CD4-positive, alpha-beta T cell treated with Interleukin-12 subunit alpha and Interleukin-12 subunit beta, for 1 hour (primary cell): ENCODE data around the gene GALR2.
A peak's percentile ranks its signal among the peaks of the same experiment; 100 is the strongest.

Experiments used
- DNase-seq: peaks from one replicate; pipeline ENCODE4 v3.0.0-alpha.2; 2020

Gene GALR2

GRCh38 chr17:76080768-76081287, 6.2 kb downstream of the GALR2 start:
- no peak for DNase-seq

- DNase-seq = no peak
These were observed 7.0 kb downstream of the GALR2 start for GRCh38 chr17:76081295-76082210.

GRCh38 chr17:76082326-76083251, 8.0 kb downstream of the GALR2 start:
- no peak for DNase-seq

GRCh38 chr17:76083536-76084182, 9.1 kb downstream of the GALR2 start:
- no peak for DNase-seq

GRCh38 chr17:76085066-76085730, 10.6 kb downstream of the GALR2 start:
- DNase-seq = no peak

GRCh38 chr17:76085731-76086366, 11.3 kb downstream of the GALR2 start:
- DNase-seq = no peak

- DNase-seq = no peak
These were observed 11.8 kb downstream of the GALR2 start for GRCh38 chr17:76086384-76086783.

GRCh38 chr17:76087531-76087930, 12.9 kb downstream of the GALR2 start:
- no peak for DNase-seq

- no peak for DNase-seq
These were observed 13.7 kb downstream of the GALR2 start for GRCh38 chr17:76088041-76088867.

GRCh38 chr17:76088868-76089576, 14.4 kb downstream of the GALR2 start:
- no peak for DNase-seq

GRCh38 chr17:76089680-76090516, 15.3 kb downstream of the GALR2 start:
- DNase-seq = no peak

- DNase-seq = no peak
These were observed 16.0 kb downstream of the GALR2 start for GRCh38 chr17:76090517-76091129.

- peak; percentile 34 for DNase-seq
These were observed 17.1 kb downstream of the GALR2 start for GRCh38 chr17:76091526-76092286.

- no peak for DNase-seq
These were observed 18.2 kb downstream of the GALR2 start for GRCh38 chr17:76092526-76093413.

- no peak for DNase-seq
These were observed 19.5 kb downstream of the GALR2 start for GRCh38 chr17:76094046-76094445.

- no peak for DNase-seq
These were observed 21.4 kb downstream of the GALR2 start for GRCh38 chr17:76095943-76096342.
